Melanocyte of skin (primary cell): ENCODE results near the gene KCTD6. TPM values are rescaled to one million over a fixed set of nuclear protein-coding genes. Genes with fewer than 3 reads are reported as not detected.

Source experiments
- total RNA-seq, 2 donors: library from RNA; depleted of rRNA; stranded (reverse); fragments of >200 nt; gene quantifications; 2 replicates each; pipeline ENCODE4 v1.2.3, GENCODE V29; 2012

The KCTD6 gene
- total RNA-seq = 1 to 10 TPM; 6.5 to 7.3 TPM

GRCh38 chr3:58491506-58492402, at the start of gene KCTD6:
TSS of gene KCTD6 (plus strand) at chr3:58492096. CDS start at chr3:58498756, 6,660 bp downstream.

DNA sequence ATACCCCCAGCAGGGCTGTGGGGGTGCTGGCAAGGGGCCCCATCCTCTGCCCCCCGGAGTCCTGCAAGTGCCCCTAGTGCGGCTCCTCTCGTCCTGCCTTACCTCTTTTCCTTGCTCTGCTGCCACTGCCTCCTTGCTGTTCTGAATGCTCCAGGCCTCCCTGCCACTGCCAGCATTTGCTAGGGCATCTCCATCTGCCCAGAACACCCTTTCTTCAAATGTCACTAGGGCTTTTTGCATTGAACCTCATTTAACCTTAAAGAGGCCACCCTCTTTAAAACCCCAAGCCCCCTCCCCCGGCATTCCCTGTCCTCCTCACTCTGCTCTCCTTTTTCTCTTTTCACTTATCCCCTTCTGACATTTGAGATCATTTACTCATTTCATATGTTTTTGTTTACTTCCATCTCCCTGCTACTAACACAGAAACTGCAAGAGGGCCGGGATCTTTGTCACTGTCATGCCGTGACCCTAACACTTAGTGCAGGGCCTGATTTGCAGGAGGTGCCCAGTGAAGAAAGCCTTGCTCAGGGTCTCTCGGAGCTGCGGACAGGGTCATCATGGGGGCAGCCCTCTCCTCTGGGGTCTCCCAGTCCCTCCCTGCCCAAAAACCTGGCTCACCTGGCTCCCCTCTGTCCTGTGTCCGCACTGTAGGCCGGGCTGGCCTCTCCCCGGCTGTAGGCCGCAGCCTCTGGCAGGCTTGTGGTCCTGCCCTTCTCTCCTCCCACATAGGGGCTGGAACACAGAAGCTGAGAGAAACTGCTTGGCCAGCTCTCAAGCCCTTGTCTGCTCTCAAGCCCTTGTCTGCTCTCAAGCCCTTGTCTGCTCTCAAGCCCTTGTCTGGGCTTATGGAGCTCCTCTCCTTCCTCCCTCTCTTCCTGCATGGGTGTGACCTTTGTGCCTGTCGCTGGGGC, 44.9 kb downstream of the KCTD6 start, which contains the start of gene ACOX2:
Gene ACOX2 (minus strand): TSS at position 690 of the 911 bp plus-strand sequence. CDS start 2,084 bp downstream, outside the sequence.

Other genes starting within 250 kb of the KCTD6 start
- 10 to 100 TPM in 1 of 2 donors, 1 to 10 TPM in 1; 10.0 to 19.0 TPM for gene RPP14, start 185.9 kb upstream of the KCTD6 start, total RNA-seq
- 1 to 10 TPM; 7.7 to 8.9 TPM for gene HTD2, start 185.6 kb upstream of the KCTD6 start, total RNA-seq
- 10 to 100 TPM; 24.0 to 53.0 TPM for gene PXK, start 159.2 kb upstream of the KCTD6 start, total RNA-seq
- gene PDHB, start 58.3 kb upstream of the KCTD6 start, total RNA-seq = 10 to 100 TPM; 45.1 to 54.6 TPM
- gene ACOX2, start 45.1 kb downstream of the KCTD6 start, total RNA-seq = 1 to 10 TPM; 1.3 to 1.4 TPM
- not detected for gene FAM107A, start 85.3 kb downstream of the KCTD6 start, total RNA-seq
- not detected for gene FAM3D, start 174.7 kb downstream of the KCTD6 start, total RNA-seq